ENCODE measurements around the gene CFAP161.

CFAP161 gene

GRCh38 chr15:81105545-81105944, 28.5 kb upstream of the CFAP161 start:
- H4K20me1 ChIP-seq (ENCODE audit: insufficient read depth, low read length), result no peaks in the 10 kb centered on the region
- no peak overlapping the region for H3K4me2 ChIP-seq (ENCODE audit: low read length)
- H3K4me1 ChIP-seq (ENCODE audit: insufficient read depth, low read length, severe bottlenecking), result no peaks in the 10 kb centered on the region
- H3F3A ChIP-seq (ENCODE audit: insufficient read depth, low read length), result no peaks in the 10 kb centered on the region
- H3K79me2 ChIP-seq (ENCODE audit: insufficient read depth, low read length), result no peaks in the 10 kb centered on the region
- H3K9me2 ChIP-seq (ENCODE audit: low read depth, low read length), result no peaks in the 10 kb centered on the region
- no peak overlapping the region for H3K27ac ChIP-seq (ENCODE audit: low read depth, low read length, poor library complexity, severe bottlenecking)
- H3K36me3 ChIP-seq (ENCODE audit: insufficient read depth, low read length), result no peaks in the 10 kb centered on the region
- no peak overlapping the region for H3K4me3 ChIP-seq (ENCODE audit: low read depth, low read length, poor library complexity, severe bottlenecking)
- H3K27me3 ChIP-seq (ENCODE audit: insufficient read depth, low read length), result 0 out of 2 replicates have a peak, but pooled peaks cover 3% of the 10 kb centered on the region
- no peak for TF ChIP-seq CTCF (IDR thresholded peaks at IDR 0.05; ENCODE audit: low read length)
- TF ChIP-seq EZH2 (IDR thresholded peaks at IDR 0.05; ENCODE audit: borderline replicate concordance, low read length), result no peak
- no peaks in the 10 kb centered on the region for H3K9me3 ChIP-seq (ENCODE audit: low read length)
- no peak overlapping the region for H3K9ac ChIP-seq (ENCODE audit: low read length)
- H2AFZ ChIP-seq (ENCODE audit: low read length), result no peak overlapping the region

- H4K20me1 ChIP-seq (ENCODE audit: insufficient read depth, low read length), result no peaks in the 10 kb centered on the region
- H3K27ac ChIP-seq (ENCODE audit: low read depth, low read length, poor library complexity, severe bottlenecking), result no peak overlapping the region
- H3K9me3 ChIP-seq (ENCODE audit: low read length), result no peaks in the 10 kb centered on the region
- no peak overlapping the region for H3K4me3 ChIP-seq (ENCODE audit: low read depth, low read length, poor library complexity, severe bottlenecking)
- no peaks in the 10 kb centered on the region for H3K9me2 ChIP-seq (ENCODE audit: low read depth, low read length)
- no peaks in the 10 kb centered on the region for H3K79me2 ChIP-seq (ENCODE audit: insufficient read depth, low read length)
- TF ChIP-seq CTCF (IDR thresholded peaks at IDR 0.05; ENCODE audit: low read length), result peak; percentile 75
- no peak for TF ChIP-seq EZH2 (IDR thresholded peaks at IDR 0.05; ENCODE audit: borderline replicate concordance, low read length)
- H3K27me3 ChIP-seq (ENCODE audit: insufficient read depth, low read length), result 0 out of 2 replicates have a peak, but pooled peaks cover 3% of the 10 kb centered on the region
- H3K9ac ChIP-seq (ENCODE audit: low read length), result no peak overlapping the region
- no peak overlapping the region for H2AFZ ChIP-seq (ENCODE audit: low read length)
- H3F3A ChIP-seq (ENCODE audit: insufficient read depth, low read length), result no peaks in the 10 kb centered on the region
- no peaks in the 10 kb centered on the region for H3K36me3 ChIP-seq (ENCODE audit: insufficient read depth, low read length)
- H3K4me1 ChIP-seq (ENCODE audit: insufficient read depth, low read length, severe bottlenecking), result no peaks in the 10 kb centered on the region
- no peak overlapping the region for H3K4me2 ChIP-seq (ENCODE audit: low read length)
These were observed 27.5 kb upstream of the CFAP161 start for GRCh38 chr15:81106560-81106959.

GRCh38 chr15:81107889-81108288, 26.2 kb upstream of the CFAP161 start:
- H3K9me3 ChIP-seq (ENCODE audit: low read length), result no peaks in the 10 kb centered on the region
- H3K27ac ChIP-seq (ENCODE audit: low read depth, low read length, poor library complexity, severe bottlenecking), result no peak overlapping the region
- H3K27me3 ChIP-seq (ENCODE audit: insufficient read depth, low read length), result 0 out of 2 replicates have a peak, but pooled peaks cover 3% of the 10 kb centered on the region
- no peaks in the 10 kb centered on the region for H3F3A ChIP-seq (ENCODE audit: insufficient read depth, low read length)
- H2AFZ ChIP-seq (ENCODE audit: low read length), result no peak overlapping the region
- H3K4me1 ChIP-seq (ENCODE audit: insufficient read depth, low read length, severe bottlenecking), result no peaks in the 10 kb centered on the region
- TF ChIP-seq EZH2 (IDR thresholded peaks at IDR 0.05; ENCODE audit: borderline replicate concordance, low read length) (no peak), CTCF (IDR thresholded peaks at IDR 0.05; ENCODE audit: low read length) (no peak)
- no peak overlapping the region for H3K4me3 ChIP-seq (ENCODE audit: low read depth, low read length, poor library complexity, severe bottlenecking)
- H3K9me2 ChIP-seq (ENCODE audit: low read depth, low read length), result no peaks in the 10 kb centered on the region
- H4K20me1 ChIP-seq (ENCODE audit: insufficient read depth, low read length), result no peaks in the 10 kb centered on the region
- no peaks in the 10 kb centered on the region for H3K36me3 ChIP-seq (ENCODE audit: insufficient read depth, low read length)
- H3K9ac ChIP-seq (ENCODE audit: low read length), result no peak overlapping the region
- H3K4me2 ChIP-seq (ENCODE audit: low read length), result no peak overlapping the region
- H3K79me2 ChIP-seq (ENCODE audit: insufficient read depth, low read length), result no peaks in the 10 kb centered on the region

All from OCI-LY1 (cell line).